ENCODE results near the gene ACOT11.

DNA sequence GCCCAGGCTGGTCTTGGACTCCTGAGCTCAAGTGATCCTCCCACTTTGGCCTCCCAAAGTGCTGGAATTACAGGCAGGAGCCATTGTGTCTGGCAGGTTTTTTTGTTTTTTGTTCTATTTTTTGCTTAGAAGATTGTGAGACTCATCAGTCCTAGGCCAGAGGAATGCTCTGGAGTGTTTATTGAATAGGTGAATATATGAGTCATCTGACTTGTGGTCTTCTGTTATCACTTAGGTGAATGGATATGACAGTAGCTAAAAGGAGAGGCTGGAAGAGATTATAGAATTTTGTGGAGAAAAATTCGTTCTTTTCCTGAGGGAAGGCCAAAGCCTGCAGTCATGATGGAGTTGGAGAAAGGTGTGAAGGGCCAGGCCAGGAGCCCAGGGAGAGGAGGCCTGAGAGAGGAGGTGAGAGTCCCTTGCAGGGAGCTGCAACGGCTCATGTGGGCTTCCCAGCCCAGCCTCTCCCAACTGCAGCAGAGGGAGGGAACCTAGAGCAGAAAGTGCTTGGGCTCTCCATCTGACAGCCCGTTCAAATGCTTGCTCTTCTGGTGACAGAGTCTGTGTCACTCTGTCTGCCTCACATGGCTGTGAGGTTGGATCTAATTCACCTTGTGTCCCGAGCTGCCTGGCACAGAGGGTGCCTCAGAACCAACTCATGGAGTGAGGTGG lies 31.6 kb upstream of the ACOT11 start:
- TF ChIP-seq, protein P1, sequence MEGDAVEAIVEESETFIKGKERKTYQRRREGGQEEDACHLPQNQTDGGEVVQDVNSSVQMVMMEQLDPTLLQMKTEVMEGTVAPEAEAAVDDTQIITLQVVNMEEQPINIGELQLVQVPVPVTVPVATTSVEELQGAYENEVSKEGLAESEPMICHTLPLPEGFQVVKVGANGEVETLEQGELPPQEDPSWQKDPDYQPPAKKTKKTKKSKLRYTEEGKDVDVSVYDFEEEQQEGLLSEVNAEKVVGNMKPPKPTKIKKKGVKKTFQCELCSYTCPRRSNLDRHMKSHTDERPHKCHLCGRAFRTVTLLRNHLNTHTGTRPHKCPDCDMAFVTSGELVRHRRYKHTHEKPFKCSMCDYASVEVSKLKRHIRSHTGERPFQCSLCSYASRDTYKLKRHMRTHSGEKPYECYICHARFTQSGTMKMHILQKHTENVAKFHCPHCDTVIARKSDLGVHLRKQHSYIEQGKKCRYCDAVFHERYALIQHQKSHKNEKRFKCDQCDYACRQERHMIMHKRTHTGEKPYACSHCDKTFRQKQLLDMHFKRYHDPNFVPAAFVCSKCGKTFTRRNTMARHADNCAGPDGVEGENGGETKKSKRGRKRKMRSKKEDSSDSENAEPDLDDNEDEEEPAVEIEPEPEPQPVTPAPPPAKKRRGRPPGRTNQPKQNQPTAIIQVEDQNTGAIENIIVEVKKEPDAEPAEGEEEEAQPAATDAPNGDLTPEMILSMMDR (IDR thresholded peaks at IDR 0.05): no peak
- no peak for TF ChIP-seq POLR2A (IDR thresholded peaks at IDR 0.05)

Measured in breast epithelium (tissue), 3 donors.